CD4-positive, alpha-beta T cell treated with Interferon gamma for 1 hour (primary cell): ENCODE data around the gene GTF2H2.
"Not testable (repeated sequence)": the region's sequence is repeated elsewhere in the genome, so short reads cannot be mapped to it uniquely, and the experiment has no call there.

Source experiments
- DNase-seq: peaks from one replicate; pipeline ENCODE4 v3.0.0-alpha.2; 2020

Gene GTF2H2

DNA sequence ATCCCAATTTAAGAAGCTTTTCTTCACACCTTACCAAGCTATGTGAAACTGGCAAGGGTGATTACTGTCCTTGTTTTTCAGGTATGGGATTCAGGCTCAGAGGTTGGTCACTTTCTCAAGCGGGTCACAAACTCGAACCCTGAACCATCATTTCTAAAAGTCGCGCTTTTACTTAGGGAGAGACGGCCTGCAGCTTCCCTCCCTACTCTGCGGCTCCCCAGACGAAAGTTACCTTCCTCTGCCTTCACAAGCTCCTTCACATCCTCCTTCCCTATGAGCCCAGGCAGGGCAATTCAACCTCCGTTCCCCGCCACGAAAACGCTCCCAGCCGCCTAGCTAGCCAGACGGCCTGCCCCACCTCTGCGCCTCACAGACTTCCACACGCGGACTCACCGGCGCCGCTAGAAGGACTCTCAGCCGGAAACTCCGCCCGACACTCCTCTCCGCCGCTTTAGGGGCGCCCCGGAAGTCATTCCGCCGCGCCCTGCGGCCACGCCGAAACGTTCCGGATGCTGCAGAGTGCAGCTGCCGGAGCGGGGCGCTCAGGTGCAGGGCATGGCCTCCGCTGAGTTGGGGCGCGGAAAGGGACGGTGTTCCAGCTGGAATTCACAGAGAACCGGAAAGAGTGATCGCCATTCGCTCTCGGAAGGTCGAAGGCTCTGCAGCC is at the start of gene GTF2H2:
Gene GTF2H2, minus strand, starts transcription at position 415 of the 667 bp plus-strand sequence. CDS start 4,913 bp downstream, outside the sequence.
- not testable (repeated sequence) for DNase-seq

DNA sequence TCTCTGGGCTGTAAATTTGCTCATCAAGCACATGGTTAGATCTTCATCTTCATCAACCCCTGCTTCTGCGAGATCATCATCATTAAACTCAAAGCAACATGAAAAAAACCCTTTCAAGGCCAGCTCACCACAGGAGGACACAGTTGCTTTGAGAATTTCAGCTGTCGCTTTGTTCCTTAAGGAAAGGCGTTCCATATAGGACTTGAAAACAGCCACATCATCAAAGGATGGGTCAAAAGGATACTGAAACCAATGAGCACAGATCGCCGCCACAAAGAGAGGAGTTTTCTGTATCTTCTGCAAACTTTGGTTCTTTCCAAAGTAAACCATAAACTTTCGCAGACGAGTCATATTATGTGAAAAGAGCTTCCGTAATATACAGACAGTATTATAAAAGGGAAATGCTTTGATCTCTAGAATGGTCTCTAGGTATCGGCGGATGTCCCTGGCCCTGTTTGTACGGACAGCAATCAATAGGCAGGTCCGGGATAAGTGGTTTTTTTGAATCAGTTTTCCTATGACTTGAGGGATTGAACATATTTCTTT is 42.3 kb upstream of the GTF2H2 start:
- not testable (repeated sequence) for DNase-seq

DNA sequence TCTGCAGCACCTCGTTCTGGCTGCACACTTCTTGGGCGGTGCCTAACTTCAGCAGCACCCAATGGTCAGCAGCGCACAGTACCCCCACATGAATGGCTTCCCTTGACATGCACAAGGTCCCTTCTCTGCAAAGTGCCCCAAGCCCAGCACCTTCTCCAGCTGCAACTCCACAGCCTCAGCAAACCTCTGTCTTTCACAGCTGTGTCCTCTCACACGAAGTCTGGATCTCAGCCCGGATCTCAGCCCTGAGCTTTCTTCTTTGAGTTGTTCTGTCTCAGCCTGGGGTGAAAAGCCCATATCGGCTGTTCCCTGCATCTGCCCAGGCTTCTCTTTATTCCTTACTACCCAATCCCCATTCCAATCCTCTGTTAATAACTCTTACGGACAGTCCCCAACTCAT is 32.5 kb upstream of the GTF2H2 start:
- not testable (repeated sequence) for DNase-seq

DNA sequence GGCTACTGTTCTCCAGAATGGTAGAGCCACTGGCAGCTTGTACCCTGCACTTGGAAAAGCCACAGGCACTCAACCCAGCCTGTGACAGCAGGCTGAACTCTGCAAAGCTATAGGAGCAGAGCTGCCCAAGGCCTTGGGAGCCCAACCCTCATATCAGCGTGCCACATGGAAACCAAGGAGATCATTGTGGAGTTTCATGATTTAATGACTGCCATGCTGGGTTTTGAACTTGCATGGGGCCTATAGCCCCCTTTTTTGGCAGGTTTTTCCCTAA is 30.4 kb upstream of the GTF2H2 start:
- DNase-seq, result not testable (repeated sequence)

DNA sequence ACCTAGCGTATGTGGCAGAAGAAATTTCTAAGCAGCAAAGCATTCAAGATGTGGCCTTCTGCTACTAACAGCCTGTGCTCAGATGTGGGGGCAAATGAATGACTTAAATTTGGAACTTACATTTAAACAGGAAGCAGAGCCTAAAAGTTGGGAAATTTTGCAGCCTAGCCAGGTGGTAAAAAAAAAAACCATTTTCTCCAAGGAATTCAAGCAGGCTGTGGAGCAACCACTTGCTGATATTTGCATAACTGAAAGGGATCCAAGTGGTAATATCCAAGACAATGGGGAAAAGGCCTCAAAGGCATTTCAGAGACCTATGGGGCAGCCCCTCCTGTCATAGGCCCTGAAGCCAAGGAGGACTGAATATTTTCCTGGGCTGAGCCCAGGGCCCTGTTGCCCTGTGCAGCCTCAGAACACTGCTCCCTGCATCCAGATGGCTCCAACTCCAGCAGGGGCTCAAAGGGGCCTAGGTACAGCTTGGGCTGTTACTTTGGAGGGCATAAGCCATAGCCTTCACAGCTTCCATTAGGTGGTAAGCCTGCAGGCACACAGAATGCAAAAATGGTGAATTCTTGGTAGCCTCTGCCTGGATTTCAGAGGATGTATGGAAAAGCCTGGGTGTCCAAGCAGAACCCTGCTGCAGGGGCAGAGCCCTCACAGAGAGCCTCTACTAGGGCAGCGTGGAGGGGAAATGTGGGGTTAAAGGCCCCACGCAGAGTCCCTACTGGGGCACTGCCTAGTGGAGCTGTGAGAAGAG is 29.9 kb upstream of the GTF2H2 start:
- DNase-seq, result not testable (repeated sequence)

DNA sequence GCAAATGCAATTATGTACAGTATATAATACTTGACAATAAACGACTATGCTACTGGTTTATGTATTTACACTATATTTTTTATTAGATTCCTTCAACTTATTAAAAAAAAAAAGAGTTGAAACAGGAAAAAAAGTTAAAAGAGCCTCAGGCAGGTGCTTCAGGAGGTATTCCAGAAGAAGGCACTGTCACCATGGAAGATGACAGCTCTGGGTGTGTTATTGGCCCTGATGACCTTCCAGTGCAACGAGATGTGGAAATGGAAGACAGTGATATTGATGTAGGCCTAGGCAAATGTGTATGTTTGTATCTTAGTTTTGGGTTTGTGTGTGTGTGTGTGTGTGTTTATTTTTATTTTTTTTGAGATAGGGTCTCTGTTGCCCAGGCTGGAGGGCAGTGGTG is 22.3 kb upstream of the GTF2H2 start:
- not testable (repeated sequence) for DNase-seq

DNA sequence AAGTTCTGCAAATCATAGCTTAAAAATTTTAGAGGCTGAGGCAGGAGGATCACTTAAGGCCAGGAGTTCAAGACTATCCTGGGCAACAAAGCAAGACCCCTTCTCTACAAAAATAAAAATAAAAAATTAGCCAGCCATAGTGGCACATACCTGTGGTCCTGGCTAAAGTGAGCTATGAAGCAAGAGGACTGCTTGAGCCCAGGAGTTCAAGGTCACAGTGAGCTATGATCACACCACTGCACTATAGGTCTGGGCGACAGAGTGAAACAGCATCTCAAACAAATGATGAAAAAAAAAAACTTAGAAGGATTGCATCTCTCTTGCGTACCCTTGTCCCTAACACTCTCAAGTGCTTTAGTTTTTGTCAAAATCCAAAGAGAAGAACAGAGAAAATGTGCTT is 21.3 kb upstream of the GTF2H2 start:
- DNase-seq, result not testable (repeated sequence)

DNA sequence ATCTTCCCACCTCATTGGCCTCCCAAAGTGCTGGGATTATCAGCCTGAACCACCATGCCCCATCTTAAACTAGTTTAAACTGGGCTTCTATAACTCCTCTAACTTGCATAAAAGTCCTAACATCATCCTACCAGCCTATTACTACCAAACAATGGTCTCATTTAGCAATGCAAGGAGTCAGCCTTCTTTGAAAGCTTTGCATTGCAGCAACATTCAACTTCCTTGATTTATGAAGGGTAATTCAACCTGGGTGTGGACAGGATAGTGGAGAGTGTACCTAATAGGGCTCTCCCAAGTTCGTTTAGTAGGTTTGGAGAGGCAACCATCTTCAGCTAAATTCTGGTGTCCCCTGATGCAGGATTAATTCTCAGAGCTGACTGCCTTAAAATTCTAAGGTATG is 18.7 kb upstream of the GTF2H2 start:
- DNase-seq, result not testable (repeated sequence)

DNA sequence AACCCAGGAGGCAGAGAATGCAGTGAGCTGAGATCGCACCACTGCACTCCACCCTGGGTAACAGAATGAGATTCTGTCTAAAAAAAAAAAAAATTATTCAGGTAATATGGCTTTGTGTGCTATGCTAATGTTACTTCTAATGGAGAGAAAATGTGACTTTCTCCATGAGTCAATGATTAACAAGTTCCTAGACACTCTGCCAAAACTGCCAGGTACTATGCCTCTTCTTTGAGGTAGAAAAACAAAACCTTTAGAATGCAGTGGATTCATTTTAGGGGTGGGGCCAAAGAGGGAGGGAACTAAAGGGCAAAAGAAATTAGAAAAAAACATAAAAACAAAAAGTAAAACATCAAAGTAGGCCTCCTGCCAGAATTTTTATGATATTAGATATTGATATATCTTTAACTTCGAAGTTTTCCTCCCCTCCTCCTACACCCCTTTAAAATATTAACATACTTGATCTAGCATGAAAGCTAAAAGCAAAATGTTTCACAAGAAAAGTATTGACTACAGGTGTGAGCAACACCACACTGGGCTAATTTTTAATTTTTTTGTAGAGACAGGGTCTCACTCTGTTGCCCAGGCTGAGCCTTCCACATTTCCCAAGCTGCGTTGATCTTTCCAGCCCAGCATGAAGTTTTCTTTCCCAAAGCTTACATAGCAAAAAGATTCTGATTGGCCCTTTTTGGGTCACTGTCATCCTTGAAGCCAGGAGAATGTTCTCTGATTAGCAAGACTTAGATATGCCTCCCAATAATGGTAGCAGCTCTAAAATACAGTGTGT is 17.0 kb upstream of the GTF2H2 start:
- not testable (repeated sequence) for DNase-seq

DNA sequence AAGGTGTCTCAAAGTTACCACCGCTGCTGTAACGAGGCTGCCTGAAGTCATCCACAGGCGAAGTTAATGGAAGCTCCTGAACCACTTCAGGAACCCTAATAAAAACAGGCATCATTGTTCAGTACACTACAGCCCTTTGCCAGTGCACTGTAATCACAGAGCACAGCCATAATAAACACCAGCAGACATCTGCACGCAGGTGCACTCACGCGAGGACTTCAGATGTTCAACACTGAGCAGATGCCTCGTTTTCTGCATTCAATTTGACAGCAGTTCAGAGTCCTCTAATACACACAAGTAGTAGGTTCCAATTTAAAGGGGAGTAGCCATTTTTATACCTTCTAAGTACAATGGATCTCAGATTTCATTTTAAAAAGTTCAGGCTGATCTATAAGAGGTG is 15.4 kb upstream of the GTF2H2 start:
- DNase-seq, result not testable (repeated sequence)

DNA sequence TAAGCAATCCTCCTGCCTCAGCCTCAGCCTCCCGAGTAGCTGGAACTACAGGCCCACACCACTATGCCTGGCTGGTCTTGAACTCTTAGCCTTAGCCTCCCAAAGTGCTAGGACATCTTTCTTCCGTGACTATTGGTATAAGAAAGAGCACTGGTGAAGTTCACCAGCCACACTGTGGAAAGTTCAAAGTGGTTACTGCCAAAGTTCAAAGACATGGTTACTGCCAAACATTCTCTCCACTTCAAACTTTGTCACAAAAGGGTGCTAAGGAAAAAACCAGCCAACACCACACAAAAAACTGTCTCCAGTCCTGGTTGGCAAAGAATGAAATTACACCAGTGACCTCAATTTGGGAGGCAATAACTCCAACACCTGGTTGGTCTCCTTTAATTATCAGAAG is 14.9 kb upstream of the GTF2H2 start:
- DNase-seq, result not testable (repeated sequence)

DNA sequence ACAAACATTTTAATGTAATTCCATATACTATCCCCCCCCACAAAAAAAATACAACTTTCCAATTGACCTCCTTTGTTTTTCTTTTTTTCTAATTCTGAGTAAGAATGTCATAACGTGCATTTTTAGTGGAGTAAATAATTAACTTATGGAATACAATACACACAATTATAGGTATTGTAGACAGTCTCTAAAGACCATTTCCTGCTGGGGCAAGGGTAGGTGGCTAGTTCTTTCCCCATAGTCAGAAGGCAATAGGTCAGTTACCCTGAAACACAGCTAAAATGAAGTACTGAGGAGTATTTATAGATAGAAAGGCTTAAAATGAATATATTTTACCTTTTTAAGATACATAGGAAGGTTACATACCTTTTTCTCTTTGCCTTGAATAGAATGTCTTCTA is 6.2 kb downstream of the GTF2H2 start:
- not testable (repeated sequence) for DNase-seq

DNA sequence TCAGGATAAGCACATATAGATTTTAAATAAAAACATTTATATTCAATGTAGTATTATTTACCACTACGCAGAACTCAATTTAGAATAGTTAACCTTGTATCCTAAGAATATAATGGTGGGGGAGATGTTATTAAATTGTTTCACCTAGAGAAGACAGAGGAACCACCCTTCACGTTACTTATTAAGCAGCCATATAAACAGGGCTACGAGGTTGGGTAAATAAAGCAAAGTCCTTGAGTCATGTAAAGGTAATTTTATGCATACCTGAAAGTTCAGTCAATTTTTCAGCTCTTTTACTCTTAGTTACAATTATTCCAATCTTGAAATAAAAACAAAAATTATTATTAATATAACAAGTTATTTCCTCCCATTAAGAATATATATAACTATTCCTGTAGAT is 8.1 kb downstream of the GTF2H2 start:
- DNase-seq, result not testable (repeated sequence)

DNA sequence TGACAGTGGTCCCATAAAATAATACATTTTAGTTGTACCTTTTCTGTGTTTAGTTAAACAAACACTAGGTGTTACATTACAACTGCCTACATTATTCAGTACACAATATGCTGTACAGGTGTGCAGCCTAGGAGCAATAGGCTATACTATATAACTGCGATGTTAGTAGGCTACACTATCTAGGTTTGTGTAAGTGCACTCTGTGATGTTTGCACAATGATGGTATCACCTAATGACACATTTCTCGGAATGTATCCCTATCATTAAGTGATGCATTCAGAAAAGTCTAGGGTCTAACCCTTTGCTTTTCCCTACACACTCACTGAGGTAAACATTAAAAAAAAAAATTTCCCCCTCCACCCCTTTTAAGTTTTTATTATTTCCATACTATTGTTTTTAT is 22.7 kb downstream of the GTF2H2 start:
- DNase-seq, result not testable (repeated sequence)

DNA sequence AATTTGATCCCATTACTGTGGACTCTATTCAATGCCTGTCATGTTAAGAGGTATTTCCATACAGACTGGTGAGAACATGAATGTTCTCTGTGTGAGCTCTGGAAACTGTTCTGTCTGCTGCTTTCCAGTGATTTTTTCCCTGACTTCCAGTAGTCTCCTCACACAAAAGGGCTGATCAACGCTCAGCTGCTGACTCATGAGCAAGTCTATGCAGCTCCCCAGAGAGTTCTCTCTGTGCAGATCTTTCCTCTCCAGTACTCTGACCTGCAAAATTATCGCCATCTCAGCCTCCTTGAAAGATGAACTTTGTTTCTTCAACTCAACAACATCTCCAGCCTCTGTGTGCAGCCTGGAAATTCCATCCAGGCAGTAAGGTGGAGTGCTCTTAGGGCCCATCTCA is 23.3 kb downstream of the GTF2H2 start:
- DNase-seq, result not testable (repeated sequence)

DNA sequence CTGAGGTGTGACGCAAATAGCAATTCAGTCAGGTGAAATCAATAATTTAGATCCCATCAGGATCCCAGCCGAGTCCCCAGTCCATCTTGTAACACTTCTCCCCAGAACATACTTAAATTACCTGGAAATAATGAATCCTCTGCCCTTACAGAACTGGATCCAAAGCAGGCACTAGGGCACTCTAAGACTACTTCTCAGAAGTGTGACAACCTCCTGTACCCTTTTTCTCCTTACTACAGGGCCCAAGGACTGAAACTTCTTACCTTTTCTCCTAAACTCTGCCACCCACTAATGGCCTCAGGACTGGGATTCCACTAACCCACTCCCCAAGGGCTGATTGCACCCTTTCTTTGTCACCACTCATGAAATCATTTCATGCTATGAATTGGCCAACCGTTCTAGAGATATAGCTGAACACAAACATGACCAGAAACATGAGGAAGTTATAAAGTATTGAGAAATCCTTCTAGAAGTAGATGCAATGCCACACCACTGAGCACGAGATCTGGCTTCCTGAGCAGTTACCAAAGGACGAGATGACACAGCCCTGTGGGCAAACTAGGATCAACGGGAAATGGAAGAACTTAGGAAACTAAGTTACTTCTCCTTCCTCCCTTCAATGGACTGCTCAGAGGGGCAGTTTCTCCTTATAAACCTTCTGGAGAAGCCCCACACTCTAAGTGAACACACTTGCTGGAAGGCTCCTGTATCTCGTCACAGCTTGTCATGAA is 36.3 kb downstream of the GTF2H2 start:
- DNase-seq, result not testable (repeated sequence)

DNA sequence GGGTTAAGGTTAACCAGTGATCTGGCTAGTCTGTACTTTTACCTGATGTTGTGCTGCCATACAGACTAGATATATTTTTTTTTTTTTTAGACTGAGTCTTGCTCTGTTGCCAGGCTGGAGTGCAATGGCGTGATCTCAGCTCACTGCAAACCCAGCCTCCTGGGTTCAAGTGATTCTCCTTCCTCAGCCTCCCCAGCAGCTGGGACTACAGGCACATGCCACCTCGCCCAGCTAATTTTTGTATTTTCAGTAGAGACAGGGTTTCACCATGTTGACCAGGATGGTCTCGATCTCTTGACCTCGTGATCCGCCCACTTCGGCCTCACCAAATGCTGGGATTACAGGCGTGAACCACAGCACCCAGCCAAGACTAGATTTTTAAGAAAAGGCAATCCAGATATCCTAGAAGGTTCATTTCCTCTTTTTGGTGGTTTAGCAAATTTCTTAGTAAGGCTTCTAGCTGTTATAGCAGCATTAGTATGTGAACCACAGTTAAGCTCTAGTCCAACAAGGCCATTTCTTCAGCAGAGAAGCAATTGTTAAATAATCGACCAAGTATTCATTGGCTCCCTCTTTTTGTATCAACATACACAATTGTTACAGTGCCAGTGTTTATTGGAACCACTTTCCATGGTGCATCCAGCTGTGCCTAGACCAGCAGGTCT is 42.1 kb downstream of the GTF2H2 start, which contains the start of gene NAIP:
Gene NAIP, minus strand, starts transcription at position 51 of the 665 bp plus-strand sequence. CDS start 12,424 bp downstream, outside the sequence.
- DNase-seq, result not testable (repeated sequence)

DNA sequence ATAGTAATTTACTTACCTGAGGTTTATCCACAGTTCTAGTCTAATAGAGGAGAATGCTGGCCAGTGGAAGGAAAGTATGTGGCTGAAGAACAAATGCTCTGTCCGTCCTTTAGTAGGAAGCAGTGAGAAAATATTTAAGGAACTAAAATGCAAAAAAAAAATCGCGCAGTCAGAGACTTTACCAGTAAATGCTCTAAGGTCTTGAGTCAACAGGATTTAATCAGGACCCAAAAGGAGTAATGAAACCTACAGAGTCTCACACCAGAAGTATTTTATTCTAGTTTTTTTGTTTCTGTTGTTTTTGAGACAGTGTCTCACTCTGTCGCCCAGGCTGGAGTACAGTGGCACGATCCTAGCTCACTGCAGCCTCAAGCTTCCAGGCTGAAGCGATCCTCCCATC is 46.8 kb downstream of the GTF2H2 start:
- not testable (repeated sequence) for DNase-seq

DNA sequence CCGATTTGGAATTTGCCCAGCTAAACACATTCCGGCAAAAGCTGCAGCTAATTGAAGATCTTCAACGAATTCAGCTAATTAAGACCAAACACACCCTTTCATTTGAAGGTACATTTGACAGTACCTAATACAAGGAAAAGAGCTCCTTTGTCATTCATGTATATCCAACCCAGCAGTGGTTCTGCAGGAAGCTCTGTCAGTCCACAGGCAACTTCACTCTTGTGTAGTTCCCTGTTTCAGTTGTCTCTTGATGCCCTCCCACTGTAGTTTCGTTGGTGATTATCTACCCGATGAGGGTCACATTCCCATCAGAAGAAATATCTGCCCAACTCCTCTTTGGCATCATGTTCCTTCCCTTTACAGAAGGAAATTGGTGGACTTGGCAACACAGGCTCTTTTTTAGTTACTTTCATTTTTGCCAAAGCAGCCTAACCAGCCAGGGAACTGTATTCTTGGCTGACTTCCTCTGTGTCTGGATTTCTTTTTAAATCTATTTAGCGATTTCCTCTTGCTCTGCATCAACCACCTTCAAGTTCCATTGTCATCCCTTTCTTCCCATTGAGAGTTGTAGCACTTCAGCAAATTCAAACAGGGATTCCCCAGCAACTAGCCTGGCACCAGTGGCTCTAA is 49.0 kb downstream of the GTF2H2 start:
- DNase-seq, result not testable (repeated sequence)

DNA sequence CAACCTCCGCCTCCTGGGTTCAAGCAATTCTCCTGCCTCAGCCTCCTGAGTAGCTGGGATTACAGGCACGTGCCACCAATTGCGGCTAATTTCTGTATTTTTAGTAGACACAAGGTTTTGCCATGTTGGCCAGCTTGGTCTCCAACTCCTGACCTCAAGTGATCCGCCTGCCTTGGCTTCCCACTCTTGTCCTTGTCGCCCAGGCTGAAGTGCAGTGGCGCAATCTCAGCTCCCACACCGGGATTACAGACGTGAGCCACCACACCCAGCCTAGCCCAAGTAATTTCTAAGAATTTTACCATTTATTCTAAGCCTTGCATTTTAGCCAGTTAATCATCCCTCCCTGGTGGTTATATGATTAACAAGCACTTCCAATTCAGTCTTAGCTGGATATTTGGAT is 53.3 kb downstream of the GTF2H2 start:
- DNase-seq, result no peak

DNA sequence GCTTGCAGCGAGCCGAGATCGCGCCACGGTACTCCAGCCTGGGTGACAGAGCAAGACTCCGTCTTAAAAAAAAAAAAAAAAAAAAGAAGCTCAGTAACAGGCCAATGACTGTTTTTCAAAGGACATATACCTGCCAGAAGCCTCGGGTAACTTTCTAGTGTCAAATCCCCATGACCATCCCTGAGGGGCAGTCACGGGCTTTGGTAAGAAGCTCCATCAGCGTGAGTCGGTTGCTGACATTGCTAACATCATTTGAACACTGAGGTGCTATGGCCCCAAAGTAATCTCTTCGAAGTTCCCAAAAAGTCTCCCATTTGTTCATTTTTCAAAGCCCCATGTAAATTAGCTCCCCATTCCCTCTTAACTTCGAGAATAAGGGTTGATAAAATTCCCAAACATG is 53.9 kb downstream of the GTF2H2 start:
- DNase-seq, result no peak
